Upper lobe of right lung (tissue), 1 donor: Measurements from ENCODE around the gene ANO8. TPM values are rescaled to one million over a fixed set of nuclear protein-coding genes. Genes with fewer than 3 reads are reported as not detected.

Source experiments
- ATAC-seq: fragments of 200-7000 bp; cut with Tn5 transposase; one replicate; pipeline ENCODE4 v1.9.1; 2020; ENCODE audit warnings: mild to moderate bottlenecking, moderate library complexity
- DNase-seq: peaks from one replicate; pipeline ENCODE4 v3.0.0-alpha.2; 2020
- H3K27ac ChIP-seq: fragments of 200-600 bp; one replicate; pipeline ENCODE4 v1.8.0; 2022
- H3K27me3 ChIP-seq: fragments of 200-600 bp; one replicate; pipeline ENCODE4 v1.8.0; 2022; ENCODE audit warnings: mild to moderate bottlenecking
- H3K36me3 ChIP-seq: fragments of 200-600 bp; one replicate; pipeline ENCODE4 v1.8.0; 2022
- H3K4me1 ChIP-seq: fragments of 200-600 bp; one replicate; pipeline ENCODE4 v1.8.0; 2022
- H3K4me3 ChIP-seq: fragments of 200-600 bp; one replicate; pipeline ENCODE4 v1.8.0; 2022; ENCODE audit warnings: mild to moderate bottlenecking
- H3K9me3 ChIP-seq: fragments of 200-600 bp; one replicate; pipeline ENCODE4 v1.8.0; 2022
- intact Hi-C: fragments of 100-400 bp; cut with DNase I; formaldehyde crosslinking; loops from one replicate; pipeline ENCODE4 v1.11.0; 2022
- total RNA-seq: library from RNA; stranded (reverse); fragmentation: NEBNext Ultra II Directional; extraction: Animal tissue kit (Norgen Biotek cat#: 25700); gene quantifications from one replicate; pipeline ENCODE4 v1.2.1, GENCODE V29; 2021
- TF ChIP-seq, protein P1 (sequence below): fragments of 200-600 bp; IDR thresholded peaks from one replicate; pipeline ENCODE4 v1.8.0; 2022; ENCODE audit warnings: antibody characterized with exemption
- donor health status: DM: no; HTN: yes; CAD: no; lungs with severe emphysema.

ANO8 gene
- total RNA-seq, 1 donor from 2014 or later: 14.6 TPM

DNA sequence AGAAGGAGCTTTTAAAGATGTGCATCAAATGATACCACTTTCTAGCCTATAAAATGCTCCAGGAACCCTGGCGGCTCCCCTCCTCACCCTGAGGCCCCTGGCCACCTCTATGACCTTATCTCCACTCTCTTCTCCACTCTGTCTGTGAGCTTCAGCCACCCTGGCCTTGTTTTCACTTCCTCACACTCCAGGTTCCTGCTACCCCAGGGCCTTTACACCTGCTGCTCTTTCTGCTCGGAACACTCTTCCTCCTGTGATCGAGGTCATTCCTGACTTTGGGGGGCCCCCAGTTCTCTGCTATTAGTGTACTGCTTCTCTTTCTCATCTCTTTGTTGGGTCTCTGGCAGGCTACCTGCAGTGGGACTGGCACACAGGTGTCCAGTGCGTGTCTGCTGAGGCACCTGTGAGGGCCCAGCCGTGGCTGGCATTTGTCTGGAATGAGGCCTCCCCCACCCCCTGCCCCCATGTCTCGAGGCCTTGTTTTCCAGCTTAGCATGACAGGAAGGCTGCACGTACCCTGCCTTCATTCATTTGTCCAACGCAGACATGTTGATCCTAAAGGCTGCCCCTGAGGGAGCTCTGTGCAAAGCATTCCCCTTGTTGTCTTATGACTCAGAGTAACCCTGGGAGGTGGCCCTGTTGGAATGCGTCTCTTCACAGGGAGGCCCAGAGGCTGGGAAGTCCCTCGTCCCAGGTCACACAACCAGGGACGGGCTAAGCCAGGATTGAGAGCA is 23.0 kb downstream of the ANO8 start:
- Histone ChIP-seq H3K9me3 (no peaks in the 10 kb centered on the region), H3K36me3 (peaks cover 28% of the 10 kb centered on the region), H3K4me3 (no peak overlapping the region), H3K4me1 (peaks cover 22% of the 10 kb centered on the region), H3K27me3 (no peaks in the 10 kb centered on the region), H3K27ac (no peak overlapping the region)
- ATAC-seq (peak; percentile 7), DNase-seq (no peak)
- TF ChIP-seq, protein P1, sequence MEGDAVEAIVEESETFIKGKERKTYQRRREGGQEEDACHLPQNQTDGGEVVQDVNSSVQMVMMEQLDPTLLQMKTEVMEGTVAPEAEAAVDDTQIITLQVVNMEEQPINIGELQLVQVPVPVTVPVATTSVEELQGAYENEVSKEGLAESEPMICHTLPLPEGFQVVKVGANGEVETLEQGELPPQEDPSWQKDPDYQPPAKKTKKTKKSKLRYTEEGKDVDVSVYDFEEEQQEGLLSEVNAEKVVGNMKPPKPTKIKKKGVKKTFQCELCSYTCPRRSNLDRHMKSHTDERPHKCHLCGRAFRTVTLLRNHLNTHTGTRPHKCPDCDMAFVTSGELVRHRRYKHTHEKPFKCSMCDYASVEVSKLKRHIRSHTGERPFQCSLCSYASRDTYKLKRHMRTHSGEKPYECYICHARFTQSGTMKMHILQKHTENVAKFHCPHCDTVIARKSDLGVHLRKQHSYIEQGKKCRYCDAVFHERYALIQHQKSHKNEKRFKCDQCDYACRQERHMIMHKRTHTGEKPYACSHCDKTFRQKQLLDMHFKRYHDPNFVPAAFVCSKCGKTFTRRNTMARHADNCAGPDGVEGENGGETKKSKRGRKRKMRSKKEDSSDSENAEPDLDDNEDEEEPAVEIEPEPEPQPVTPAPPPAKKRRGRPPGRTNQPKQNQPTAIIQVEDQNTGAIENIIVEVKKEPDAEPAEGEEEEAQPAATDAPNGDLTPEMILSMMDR: no peak
- intact Hi-C loops: no loop called here

DNA sequence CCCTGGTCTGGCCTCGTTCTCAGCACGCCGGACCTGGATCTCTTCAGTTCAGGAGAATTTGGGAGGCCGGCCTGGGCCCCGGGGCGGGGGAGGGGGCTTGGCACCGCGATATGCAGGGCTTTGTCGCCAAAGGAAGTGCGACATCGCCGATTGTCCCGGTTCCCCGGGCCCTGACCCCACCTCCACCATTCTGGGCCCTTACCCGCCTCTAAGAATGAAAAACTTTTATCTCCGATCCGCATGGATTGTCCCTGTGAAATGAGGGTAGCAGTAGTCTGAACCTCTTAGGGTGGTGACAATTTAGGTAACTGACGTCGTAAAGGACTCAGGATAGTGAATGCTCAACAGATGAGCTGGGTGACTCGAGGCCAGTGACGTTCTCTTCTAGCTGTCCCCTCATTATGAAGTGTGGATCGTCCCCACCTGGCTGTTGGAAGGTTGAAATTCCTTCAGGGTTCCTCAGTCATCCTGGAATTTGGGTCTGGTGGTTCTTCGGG is 24.6 kb downstream of the ANO8 start:
- Histone ChIP-seq H3K4me1 (peaks cover 31% of the 10 kb centered on the region), H3K27ac (peak overlapping the region; percentile 83), H3K36me3 (peaks cover 14% of the 10 kb centered on the region), H3K9me3 (no peaks in the 10 kb centered on the region), H3K27me3 (no peaks in the 10 kb centered on the region), H3K4me3 (peak overlapping the region; percentile 79)
- intact Hi-C loops: no loop called here
- ATAC-seq: no peak
- no peak for DNase-seq
- TF ChIP-seq, protein P1: no peak

DNA sequence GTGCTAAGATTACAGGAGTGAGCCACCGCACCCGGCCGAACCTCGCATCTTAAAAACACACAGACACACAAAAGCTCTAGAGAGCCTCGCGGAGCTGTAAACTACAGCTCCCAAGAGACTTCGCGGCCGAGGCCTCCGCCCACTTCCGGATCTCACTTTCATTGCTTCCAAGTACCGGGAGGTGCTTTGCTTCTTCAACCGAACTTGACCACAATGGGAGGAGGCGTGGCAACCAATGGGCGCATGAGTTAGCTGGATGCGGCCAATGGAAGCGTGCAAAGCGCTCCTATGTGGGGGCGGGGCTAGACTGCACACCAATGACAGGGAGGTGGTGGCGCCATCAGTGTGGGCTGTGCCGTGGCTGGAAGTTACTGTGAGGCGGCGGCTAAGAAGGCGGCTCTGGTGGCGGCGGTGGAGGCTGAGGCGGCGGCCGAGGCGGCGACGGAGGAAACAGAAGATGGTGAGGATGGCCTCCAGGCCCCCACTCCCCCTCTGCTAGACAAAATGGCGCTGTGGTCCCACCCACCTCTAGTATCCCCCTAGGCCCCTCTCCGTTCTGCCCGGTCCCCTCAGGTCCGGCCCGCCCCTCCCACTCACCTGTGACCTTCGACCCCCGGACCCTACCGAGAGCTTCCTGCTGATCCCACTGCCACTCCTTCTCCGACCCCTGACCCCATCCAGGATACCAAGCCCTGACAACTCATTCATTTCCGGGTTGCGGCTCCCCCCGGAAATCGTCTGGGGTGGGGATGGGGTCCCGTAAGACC is 25.3 kb downstream of the ANO8 start, which contains the start of gene DDA1:
Gene DDA1, plus strand, starts transcription at position 366 of the 767 bp plus-strand sequence. Its CDS starts 92 bp downstream, at position 458.
- Histone ChIP-seq H3K36me3 (peaks cover 9% of the 10 kb centered on the region), H3K9me3 (no peaks in the 10 kb centered on the region), H3K4me1 (peaks cover 37% of the 10 kb centered on the region), H3K27ac (peak within 1 kb of the TSS; percentile 83), H3K4me3 (peak within 1 kb of the TSS; percentile 79), H3K27me3 (no peaks in the 10 kb centered on the region)
- DNase-seq (peak; percentile 99), ATAC-seq (peak; percentile 88)
- TF ChIP-seq, protein P1: no peak
- intact Hi-C loops: no loop called here

DNA sequence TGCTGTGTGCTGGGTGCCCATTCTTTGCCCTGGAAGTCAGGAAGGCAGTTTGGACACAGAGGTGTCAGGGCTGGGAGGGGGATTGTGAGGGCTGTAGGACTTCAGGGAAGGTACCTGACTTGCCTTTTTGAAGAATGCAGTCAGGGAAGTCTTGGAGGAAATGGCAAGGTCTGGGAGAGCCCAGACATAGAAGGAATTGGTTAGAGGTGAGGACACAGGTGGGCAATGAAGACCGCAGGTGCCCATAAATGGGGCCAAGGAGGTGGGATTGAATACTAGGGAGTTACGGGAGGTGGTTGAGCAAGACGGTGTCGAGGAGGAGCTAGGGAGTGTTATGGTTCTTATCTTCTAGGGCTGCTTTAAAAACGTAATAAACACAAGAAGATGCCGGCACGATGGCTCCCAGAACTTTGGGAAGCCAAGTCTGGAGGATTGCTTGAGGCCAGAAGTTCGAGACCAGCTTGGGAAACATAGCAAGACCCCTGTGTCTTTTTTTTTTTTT is 26.7 kb downstream of the ANO8 start:
- no peak overlapping the region for H3K27ac ChIP-seq
- no peaks in the 10 kb centered on the region for H3K27me3 ChIP-seq
- H3K36me3 ChIP-seq: no peaks in the 10 kb centered on the region
- H3K4me1 ChIP-seq: peaks cover 44% of the 10 kb centered on the region
- ATAC-seq: no peak
- intact Hi-C loops: no loop called here
- TF ChIP-seq, protein P1: no peak
- H3K4me3 ChIP-seq: no peak overlapping the region
- no peak for DNase-seq
- no peaks in the 10 kb centered on the region for H3K9me3 ChIP-seq

DNA sequence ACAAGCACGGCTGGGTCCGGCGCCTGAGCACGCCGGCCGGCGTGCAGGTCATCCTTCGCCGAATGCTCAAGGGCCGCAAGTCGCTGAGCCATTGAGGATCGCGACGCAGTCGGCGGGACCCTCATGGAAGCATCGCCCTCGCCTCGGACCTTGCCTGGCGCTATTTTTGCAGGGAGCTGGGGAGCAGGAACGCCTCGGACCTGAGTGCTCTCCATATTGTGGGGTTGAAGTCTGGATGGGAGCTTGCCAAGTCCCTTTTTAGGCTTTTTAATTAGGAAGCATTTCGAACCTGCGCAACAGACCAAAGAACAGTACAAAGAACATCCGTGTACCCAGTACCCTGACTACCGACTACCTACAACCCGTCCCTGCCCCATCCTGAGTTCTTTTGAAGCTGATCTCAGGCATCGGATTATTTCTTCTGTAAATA is 28.4 kb downstream of the ANO8 start:
- intact Hi-C loops: no loop called here
- Histone ChIP-seq H3K27me3 (no peaks in the 10 kb centered on the region), H3K36me3 (no peaks in the 10 kb centered on the region), H3K4me1 (peaks cover 49% of the 10 kb centered on the region), H3K4me3 (peak overlapping the region; percentile 90), H3K9me3 (no peaks in the 10 kb centered on the region), H3K27ac (peak overlapping the region; percentile 94)
- ATAC-seq (no peak), DNase-seq (no peak)
- TF ChIP-seq, protein P1: no peak
